ENCODE measurements around the gene ERMAP.
A peak's percentile ranks its signal among the peaks of the same experiment; 100 is the strongest.
"Not testable (repeated sequence)": the region's sequence is repeated elsewhere in the genome, so short reads cannot be mapped to it uniquely, and the experiment has no call there.

Gene ERMAP

GRCh38 chr1:42841010-42841409 lies 24.1 kb downstream of the ERMAP start:
- H3K27ac ChIP-seq: no peak overlapping the region
- DNase-seq (ENCODE audit: low read depth, low spot score): no peak

GRCh38 chr1:42841440-42842147 lies 24.7 kb downstream of the ERMAP start:
- no peak overlapping the region for H3K27ac ChIP-seq
- no peak for DNase-seq (ENCODE audit: low read depth, low spot score)

- DNase-seq (ENCODE audit: low read depth, low spot score): peak; percentile 6
- no peak overlapping the region for H3K27ac ChIP-seq
Measured at GRCh38 chr1:42844592-42845140, 27.7 kb downstream of the ERMAP start.

GRCh38 chr1:42845193-42845592 lies 28.3 kb downstream of the ERMAP start:
- no peak overlapping the region for H3K27ac ChIP-seq
- no peak for DNase-seq (ENCODE audit: low read depth, low spot score)

- no peak for DNase-seq (ENCODE audit: low read depth, low spot score)
- H3K27ac ChIP-seq: no peak overlapping the region
Measured at GRCh38 chr1:42845866-42846256, 28.9 kb downstream of the ERMAP start.

GRCh38 chr1:42846257-42847110 lies 29.6 kb downstream of the ERMAP start, which contains the start of gene ZNF691:
Gene ZNF691 (plus strand): TSS chr1:42846613. CDS start chr1:42849659, 3,046 bp downstream.
- H3K27ac ChIP-seq: no peak within 1 kb of the TSS

GRCh38 chr1:42847111-42847595 lies 30.2 kb downstream of the ERMAP start:
- DNase-seq (ENCODE audit: low read depth, low spot score): no peak
- no peak overlapping the region for H3K27ac ChIP-seq

More at GRCh38 chr1:42846257-42847110, 29.6 kb downstream of the ERMAP start, which contains the start of gene ZNF691:
- DNase-seq (ENCODE audit: low read depth, low spot score): peak; percentile 86

- DNase-seq (ENCODE audit: low read depth, low spot score): no peak
- no peak overlapping the region for H3K27ac ChIP-seq
Measured at GRCh38 chr1:42847721-42848460, 31.0 kb downstream of the ERMAP start.

GRCh38 chr1:42848823-42849537 lies 32.1 kb downstream of the ERMAP start:
- DNase-seq (ENCODE audit: low read depth, low spot score): no peak
- no peak overlapping the region for H3K27ac ChIP-seq

GRCh38 chr1:42849944-42850343 lies 33.0 kb downstream of the ERMAP start:
- no peak for DNase-seq (ENCODE audit: low read depth, low spot score)
- no peak overlapping the region for H3K27ac ChIP-seq

- no peak overlapping the region for H3K27ac ChIP-seq
- DNase-seq (ENCODE audit: low read depth, low spot score): no peak
Measured at GRCh38 chr1:42851420-42851819, 34.5 kb downstream of the ERMAP start.

GRCh38 chr1:42851960-42852607 lies 35.2 kb downstream of the ERMAP start:
- H3K27ac ChIP-seq: no peak overlapping the region

GRCh38 chr1:42852608-42852980 lies 35.7 kb downstream of the ERMAP start:
- no peak for DNase-seq (ENCODE audit: low read depth, low spot score)
- H3K27ac ChIP-seq: no peak overlapping the region

More at GRCh38 chr1:42851960-42852607, 35.2 kb downstream of the ERMAP start:
- no peak for DNase-seq (ENCODE audit: low read depth, low spot score)

GRCh38 chr1:42853116-42853884 lies 36.4 kb downstream of the ERMAP start:
- no peak overlapping the region for H3K27ac ChIP-seq
- no peak for DNase-seq (ENCODE audit: low read depth, low spot score)

GRCh38 chr1:42856554-42856953 lies 39.6 kb downstream of the ERMAP start:
- not testable (repeated sequence) for H3K27ac ChIP-seq

GRCh38 chr1:42859366-42859765 lies 42.4 kb downstream of the ERMAP start:
- not testable (repeated sequence) for H3K27ac ChIP-seq; DNase-seq (ENCODE audit: low read depth, low spot score)

More at GRCh38 chr1:42856554-42856953, 39.6 kb downstream of the ERMAP start:
- DNase-seq (ENCODE audit: low read depth, low spot score): not testable (repeated sequence)

GRCh38 chr1:42860339-42861013 lies 43.6 kb downstream of the ERMAP start:
- H3K27ac ChIP-seq: no peak overlapping the region
- DNase-seq (ENCODE audit: low read depth, low spot score): no peak

GRCh38 chr1:42861014-42861399 lies 44.1 kb downstream of the ERMAP start:
- no peak for DNase-seq (ENCODE audit: low read depth, low spot score)
- H3K27ac ChIP-seq: no peak overlapping the region

All from epithelial cell of prostate (primary cell).